ENCODE data around the gene STXBP1.
"Not testable (repeated sequence)": the region's sequence is repeated elsewhere in the genome, so short reads cannot be mapped to it uniquely, and the experiment has no call there.

STXBP1 gene

DNA sequence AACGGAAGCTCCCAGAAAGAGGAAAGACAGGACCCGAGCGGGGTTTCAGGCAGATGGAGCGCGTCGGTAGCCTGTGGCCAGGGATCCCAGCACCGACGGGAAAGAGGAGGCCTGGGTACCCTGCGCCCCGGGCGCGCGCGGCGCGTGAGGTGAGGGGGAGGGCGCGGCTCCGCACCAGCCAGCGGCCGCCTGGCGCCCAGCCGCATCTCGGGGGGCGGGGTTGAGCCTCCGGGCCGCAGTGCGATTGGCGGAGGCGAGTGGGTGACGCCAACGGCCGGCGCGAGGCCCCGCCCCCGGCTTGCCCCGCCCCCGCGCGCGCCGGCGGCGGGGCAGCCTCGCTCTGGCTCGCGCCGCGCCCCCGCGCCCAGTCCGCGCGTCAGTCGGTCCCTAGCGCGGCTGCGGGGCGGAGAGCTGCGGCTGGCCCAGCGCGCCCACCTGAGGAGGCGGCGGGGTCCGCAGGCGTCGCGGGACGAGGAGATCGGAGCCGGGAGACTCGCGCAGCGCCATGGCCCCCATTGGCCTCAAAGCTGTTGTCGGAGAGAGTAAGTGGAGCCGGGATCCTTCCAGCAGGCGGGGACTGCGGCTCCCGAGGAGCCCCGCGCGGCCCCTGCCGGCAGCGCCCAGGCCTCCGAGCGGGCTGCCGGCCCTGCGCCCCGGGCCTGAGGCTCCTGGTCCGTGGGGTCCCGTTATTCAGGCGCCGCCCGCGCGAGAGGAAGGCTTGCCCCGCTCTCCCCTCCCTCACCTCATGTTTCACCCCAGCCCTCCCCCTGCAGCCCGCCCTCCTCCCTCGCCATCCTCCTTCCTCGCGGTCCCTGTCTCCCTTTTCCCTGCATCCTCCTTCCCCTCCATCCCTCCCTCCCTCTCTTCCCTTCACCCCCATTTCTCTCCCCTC is at the start of gene STXBP1:
Gene STXBP1, plus strand, starts transcription at position 379 of the 892 bp plus-strand sequence. Its CDS starts 127 bp downstream, at position 506.
- peak; percentile 90 for DNase-seq

DNA sequence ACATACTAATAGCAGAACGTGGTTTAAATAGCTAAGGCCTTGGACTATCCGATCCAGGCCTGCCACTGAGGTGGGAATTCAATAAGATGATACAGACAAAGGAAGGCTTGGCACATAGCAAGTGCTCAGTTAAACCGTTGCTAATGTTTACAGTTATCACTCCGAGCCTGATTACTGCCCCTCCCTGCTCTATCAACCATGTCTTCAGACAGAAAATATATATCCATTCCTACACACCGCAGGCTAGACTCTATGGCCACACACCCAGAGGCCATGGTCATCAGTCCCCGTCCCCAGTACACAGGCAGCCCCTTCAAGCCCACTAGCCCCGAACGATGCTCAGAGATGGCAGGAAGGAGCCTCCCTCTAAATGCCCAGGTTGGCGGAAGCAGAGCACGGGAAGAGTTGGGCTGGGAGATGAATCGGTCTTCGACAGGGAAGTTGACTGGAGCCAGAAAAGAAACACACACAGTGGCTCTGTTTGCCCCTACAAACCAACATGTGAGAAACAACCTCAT is 49.7 kb upstream of the STXBP1 start:
- peak; percentile 73 for DNase-seq

DNA sequence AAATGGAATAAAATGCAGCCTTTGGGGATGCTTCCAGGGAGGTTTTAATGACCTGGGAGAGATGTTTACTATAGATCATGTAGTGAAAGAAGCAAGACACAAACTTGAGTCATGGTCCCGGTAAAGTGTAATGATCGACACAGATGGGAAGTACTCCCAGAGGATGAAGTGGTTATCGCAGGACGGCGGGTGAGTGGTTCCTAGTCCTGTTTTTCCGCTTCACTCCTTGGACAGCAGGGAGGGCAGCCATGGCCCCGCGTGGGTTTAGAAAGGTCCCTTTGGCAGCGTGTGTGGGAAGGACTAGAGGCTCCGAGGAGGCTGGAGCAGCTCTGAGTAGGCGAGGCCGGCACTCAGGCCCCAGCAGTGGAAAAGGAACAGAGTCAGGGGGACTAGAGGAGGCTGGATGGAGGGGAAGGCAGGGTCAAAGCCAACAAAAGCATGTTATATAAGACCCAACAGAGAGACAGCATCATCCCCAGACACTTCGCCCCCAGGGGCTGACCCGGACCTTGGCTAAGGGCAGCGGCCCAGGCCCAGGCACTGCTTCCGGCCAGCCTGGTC is 49.2 kb upstream of the STXBP1 start:
- no peak for DNase-seq

DNA sequence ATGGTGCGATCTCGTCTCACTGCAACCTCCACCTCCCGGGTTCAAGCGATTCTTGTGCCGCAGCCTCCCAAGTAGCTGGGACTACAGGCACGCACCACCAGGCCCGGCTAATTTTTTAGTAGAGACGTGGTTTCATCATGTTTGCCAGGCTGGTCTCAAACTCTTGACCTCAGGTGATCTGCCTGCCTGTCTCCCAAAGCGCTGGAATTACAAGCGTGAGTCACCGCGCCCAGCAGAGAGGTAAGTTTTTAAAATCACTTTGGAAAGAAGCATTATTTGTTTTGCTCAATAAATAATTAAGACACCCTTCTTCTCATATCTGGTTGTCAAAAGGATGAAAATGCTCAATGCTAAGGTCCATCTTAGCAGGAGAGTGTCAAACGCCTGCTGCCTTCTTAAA is 48.5 kb upstream of the STXBP1 start:
- DNase-seq = no peak

DNA sequence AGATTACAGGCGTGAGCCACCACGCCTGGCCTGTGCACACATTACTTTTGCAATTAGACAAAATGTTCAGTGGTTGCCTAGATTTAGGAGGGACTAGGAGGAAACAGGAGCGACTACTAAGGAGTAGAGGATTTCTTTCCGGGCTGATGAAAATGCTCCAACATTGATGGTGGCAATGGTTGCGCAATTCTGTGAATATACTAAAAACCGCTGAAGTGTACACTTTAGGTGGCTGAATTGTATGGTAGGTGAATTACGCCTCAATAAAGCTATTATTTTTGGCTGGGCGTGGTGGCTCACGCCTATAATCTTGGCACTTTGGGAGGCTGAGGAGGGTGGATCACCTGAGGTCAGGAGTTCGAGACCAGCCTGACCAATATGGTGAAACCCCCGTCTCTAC is 46.8 kb upstream of the STXBP1 start:
- no peak for DNase-seq

DNA sequence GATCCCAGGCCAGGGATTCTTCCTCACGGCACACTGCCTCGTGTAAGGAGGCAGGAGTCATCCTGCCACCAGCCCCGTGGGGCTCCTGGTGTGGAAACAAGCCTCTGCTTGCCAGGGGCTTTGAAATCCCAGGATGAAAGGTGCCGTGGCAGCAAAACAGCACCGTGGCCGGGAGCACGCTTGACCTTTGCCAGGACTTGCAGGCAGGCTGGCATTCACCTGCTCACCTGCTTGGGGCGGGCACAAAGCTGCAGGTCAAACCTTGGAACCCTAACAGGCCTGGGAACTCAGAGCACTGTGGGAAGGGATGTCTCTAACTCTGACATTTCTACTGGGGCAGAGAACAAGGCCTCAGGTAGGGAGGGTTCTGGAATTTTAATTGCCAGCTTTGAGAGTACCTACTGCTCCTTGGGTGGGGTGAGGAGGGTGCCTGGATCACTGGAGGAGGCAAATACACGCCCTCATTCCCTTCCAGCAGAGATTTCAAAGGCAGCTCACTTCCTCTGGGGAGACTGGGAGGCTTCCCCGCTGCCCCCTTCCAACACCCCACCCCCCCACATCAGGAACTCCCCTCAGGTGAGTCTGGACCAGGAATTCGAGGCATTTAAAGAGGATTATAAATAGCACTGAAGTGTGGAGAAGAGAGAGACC is 45.6 kb upstream of the STXBP1 start:
- no peak for DNase-seq

DNA sequence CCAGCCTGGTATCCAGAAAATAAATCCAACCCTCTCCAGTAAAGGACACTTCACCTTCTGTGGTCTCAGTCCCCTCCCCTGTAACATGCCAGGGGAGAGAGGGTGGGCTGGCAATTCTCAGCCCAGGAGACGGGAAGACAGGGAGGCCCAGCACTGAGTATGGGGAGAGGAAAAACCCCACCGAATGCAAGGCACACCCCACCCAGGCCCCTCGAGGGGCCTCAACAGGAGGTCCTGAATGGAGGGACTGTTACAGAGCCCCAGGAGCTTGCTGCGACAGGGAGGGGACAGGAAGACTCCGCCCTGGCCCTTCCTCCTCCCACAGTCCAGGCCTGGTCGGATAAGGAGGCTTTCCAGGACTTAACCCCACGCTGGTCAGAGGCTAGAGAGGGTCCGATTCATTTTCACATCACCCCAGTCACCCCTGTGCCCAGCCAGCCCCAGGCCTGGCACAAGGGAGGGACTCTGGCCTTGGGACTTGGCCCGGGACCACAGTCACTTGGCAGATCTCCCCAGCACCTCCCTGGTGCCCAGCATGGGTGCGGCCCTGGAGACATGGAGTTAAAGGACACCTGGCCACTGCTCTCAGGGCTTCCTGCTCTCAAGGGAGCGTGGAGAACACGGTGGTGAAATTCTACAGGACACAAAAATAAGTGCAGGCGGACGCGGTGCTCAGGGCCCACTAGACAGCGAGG is 44.9 kb upstream of the STXBP1 start:
- peak; percentile 81 for DNase-seq

DNA sequence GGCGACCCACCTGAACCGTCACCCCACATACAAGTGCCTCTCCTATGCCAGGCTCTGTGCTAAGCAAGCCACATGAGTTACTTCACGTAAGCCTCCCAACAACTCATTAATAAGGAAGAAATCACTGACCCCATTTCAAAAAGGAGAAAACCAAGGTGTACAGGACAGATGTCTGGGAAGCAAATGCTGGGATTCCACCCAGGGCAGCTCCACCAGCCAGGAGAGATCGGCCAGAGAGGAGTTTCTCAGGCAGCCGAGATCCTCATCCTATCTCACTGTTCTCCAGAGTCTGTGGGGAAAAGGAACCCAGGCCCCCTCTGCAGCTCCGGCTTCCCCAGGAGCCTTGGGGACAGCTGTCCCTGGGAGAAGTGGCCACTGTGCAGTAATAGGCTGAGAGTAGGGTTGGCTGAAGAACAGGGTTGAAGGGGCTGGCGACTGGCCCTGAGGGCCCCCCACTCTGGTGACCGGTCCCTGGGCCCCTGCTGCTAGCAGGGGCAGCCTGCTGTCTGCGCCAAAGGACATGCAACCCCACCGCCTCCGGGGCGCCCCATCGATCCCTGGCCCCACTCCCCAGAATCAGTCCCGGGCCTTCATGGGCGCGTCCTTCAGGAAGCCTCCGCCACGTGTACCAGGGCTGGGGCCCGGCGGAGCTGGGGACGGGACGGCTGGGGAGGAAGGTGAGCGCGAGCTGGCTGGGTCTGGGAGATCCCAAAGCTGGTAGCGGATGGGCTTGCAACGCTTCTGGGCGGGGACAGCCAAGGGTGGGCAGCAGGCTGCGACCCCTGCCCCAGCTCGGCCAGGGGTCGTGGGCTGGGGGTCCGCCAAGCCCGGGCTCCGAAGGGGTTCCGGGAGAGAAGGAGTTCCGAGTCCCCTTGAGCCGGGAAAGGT is 44.1 kb upstream of the STXBP1 start:
- peak; percentile 50 for DNase-seq

DNA sequence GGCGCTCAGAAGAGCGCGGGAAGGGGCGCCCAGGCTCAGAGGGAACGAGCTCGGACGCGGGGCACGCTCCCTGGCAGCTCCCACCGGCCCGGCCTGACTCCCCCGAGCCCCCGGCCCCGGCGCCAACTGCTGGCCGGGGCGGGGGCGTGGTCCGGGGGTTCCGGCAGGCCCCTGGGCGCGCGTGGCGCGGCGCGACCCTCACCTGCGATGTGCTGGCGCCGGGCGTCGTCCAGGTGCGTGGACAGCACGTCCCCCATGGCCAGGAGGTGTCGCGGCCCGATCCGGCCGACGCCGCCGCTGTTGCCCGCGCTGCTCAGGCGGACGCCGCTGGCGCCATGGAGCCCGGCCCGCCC is 43.5 kb upstream of the STXBP1 start:
- DNase-seq = no peak

DNA sequence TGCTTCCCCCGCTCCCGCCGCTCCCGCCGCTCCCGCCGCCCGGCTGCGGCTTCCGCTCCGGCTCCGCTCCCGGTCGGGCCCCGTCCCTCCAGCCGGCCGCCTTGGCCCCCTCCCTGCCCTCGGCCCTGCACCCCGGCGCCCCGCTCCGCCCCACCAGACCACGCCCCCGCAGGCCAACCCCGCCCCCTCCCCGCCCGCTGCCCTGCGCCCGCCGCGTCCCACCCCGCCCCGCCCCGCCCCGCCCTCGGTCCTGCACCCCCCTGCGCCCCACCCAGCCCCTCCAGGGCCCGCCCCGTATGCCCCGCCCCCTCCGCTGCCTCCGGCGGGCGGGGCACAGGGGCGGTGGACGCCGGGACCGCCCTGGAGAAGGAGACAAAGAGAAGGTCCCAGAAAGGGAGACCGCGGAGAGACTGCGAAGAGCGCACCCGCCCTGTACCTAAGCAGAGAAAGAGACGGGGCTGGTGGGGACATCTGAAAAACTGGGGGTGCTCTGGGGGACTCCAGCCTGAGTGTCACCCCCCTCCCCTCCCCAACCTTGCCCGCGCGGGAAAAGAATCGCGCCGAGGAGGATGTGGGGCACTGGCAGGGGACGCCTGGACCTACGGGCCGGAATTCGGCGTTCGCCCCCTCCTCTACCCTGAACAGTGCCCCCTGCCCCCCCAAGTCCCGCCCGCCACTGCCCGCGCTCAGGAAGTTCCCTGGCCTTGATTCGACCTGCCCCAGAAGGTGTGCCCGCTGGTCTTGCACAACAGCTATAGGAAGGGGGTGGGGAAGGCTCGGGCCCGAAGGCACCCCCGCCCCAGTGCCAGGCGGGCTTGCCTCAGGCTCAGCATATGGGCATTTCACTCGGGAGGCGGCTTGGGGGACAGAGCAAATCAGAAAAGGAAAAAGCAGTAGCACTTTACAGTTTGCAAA is 42.8 kb upstream of the STXBP1 start:
- DNase-seq = peak; percentile 92

DNA sequence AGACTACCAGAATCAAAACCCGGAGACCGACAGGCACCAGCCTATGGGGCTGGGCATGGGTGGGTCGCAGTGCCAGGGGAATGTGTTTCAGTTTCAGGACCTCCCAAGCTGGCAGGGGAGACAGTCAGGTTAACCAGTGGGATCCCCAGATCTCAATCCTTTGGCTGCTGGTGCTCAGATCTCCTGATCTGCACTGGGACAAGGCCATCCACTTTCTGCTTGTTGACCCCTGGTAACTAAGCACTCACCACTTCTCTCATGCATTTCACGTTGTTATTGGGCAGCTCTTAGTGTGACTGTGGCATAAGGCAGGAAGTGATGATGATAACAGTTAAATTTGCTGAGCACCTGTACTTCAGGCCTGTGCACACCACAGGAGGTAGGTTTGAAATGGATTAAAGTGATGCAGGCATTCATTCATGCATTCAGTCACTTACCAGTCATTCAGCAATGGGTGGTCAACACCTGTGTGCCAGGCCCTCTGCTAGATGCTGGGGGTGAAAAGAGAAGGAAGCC is 42.1 kb upstream of the STXBP1 start:
- no peak for DNase-seq

DNA sequence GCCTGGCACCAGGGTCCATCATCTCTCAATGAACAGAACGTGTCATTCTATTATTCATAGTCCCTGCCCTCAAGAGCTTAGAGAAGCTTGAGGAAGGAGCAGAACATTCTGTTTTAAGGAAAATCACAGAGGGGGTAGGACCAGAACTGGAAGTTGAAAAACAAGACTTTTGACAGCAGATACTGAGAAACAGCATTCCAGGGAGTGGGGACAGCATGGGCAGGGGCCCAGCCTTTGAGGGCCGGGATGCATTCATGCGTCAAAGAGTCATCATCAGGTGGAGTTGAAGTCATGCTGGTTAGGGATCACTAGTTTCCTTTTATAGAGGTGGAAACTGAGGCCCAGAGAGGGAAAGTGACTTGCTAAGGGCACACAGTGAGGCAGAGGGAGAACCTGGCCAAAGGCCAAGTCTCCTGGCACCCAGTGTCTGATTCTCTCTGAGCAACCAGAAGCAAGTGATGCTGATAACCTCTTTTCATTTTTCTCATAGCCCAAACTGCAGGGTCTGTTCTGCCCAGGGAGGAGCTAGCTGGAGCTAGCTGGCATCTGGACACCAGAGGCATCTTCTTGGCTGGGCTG is 41.5 kb upstream of the STXBP1 start:
- DNase-seq = peak; percentile 66

DNA sequence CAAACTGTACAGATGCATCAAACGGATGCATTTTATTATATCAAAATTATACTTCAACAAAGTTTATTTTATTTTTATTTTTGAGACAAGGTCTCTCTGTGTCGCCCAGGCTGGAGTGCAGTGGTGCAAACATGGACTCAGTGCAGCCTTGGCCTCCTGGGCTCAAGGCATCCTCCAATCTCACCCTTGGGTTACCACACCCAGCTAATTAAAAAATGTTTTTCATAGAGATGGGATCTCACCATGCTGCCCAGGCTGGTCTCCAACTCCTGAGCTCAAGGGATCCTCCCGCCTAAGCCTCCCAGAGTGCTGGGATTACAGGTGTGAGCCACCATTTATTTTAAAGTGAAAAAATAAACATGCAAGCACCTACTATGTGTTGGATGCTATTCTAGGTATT is 40.1 kb upstream of the STXBP1 start:
- DNase-seq = peak; percentile 0

DNA sequence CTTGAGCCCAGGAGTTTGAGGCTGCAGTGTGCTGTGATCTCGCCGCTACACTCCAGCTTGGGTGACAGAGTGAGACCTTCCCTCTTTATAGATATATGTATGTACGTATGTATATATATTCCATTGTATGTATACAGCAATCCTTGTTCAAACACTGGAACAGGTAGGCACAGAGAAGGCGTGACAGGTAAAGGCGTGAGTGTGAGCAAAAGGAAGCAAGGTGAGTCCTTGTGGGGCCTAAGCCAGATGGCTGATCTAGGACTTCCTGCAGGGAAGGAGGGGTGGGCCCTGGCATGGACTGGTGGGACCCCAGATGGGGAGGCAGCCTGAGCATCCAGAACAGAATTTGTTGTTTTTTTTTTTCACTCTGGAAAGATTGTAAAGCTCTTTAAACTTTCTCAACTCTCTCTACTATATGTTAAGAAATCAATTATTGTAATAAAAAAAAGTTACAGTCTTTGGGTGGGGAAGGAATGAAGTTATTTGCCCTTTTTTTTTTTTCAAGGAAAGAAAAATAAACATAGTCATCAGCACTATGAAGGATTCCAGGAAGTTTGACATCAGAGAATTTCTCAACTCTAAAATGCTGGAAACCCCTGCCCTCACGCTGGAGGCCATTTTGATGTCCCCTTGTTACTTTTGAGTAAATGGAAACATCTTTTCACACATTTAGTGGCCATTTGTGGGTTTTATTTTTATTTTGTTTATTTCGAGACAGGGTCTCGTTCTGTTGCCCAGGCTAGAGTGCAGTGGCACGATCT is 38.9 kb upstream of the STXBP1 start:
- DNase-seq = no peak

DNA sequence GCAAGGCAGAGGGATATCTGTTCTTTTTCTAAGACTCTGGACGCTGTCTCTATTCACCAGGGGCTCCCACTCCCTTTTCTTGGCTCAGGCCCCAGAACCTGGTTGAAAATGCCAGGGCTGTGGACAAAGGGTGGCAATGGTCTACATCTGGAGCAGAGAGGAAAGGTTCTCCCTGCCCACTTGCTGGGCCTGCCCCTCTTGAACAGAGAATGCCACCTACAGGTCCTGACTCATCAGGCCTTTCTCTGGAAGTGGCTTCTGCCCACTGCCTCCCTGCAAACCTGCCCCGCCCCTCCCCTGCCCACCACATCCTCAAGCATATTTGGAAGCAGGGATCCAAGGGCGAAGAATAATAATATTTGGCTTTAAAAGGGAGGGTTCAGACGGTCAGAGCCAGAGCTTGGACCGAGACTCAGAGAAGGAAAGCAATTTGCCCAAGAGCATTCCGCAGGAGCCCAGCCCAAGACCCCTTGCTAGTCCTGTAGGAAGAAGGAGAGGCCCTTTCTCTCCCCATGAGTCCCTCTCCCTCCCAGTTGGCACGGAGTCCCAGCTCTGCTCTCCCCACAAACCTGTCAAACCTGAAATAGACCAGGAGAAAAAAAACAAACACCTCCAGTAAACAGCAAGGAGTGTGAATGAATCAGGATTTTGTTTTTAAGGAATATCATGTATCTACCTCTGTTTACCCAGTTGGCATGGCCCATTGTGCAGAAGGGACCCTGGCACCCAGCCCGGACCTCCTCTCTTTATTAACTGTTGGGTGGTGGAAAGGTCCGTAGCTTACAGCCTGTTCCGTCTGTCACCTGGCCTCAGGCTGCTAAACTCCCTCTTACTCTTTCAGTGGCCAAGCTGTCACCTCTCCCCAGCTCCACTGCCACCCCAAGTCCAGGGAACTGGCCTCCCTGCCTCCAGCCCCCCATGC is 37.7 kb upstream of the STXBP1 start:
- peak; percentile 40 for DNase-seq

DNA sequence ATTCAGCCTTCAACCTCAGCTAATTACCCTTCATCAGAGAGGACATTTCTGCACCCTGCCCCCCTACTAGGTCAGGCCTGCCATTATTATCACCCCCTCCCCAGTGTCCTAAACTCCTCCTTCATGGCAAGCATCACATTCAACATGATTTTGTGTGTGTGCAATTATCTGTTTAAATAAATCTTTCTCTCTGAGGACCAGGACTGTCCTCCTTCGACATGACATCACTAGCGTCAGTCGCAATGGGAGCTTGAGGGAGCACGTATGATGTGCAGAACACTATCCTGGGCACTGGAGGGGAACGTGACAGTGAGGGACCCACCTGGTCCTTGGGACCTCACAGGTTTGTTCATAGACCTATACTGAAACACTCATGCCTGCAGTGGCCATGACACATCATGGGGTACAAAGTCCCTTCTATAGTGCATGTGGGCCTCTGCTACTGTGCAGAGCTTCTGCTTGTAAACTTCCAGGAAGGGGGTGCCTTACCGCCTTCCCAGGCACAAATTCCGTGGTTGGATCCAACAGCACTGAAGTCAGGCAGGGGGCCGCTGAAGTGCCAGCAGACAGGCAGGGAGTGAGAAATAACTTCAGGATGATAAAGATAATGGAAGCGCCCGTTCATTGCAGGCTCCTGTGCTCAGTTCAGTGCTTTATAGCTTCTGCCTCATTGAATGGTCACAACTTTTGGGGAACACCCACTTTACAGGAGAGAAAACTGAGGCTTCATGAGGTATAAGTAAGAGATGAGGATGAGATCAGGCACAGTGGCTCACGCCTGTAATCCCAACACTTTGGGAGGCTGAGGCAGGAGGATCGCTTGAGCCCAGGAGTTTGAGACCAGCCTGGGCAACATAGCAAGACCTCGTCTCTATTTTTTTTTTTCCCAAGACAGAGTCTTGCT is 36.0 kb upstream of the STXBP1 start:
- no peak for DNase-seq

DNA sequence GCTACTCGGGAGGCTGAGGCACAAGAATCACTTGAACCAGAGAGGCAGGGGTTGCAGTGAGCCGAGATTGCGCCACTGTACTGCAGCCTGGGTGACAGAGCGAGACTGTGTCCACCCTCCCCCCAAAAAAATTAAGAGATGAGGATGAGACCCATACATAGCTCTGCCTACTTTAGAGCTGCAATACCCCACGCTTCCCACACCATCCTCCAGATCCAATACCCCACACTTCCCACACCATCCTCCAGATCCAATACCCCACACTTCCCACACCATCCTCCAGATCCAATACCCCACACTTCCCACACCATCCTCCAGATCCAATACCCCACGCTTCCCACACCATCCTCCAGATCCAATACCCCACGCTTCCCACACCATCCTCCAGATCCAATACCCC is 34.9 kb upstream of the STXBP1 start:
- DNase-seq = not testable (repeated sequence)

DNA sequence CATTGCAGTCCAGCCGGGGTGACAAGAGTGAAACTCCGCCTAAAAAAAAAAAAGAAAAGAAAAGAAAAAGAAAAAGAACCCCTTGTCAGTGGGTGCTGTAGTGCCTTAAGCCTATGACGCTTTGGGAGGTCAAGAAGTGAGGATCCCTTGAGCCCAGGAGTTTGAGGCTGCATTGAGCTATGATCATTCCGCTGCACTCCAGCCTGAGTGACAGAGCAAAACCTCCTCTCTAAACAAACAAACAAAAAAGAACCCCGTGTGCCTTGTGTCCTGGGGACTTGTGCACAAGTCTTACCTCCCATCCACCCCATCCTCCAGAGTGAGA is 33.5 kb upstream of the STXBP1 start:
- DNase-seq = no peak

Data from hematopoietic multipotent progenitor cell treated with erythropoietin and hydrocortisone succinate and interleukin-3 and kit ligand, for 6 days (in vitro differentiated cells).